Gastroesophageal sphincter (tissue), 4 donors: ENCODE results near the gene DCAF16. TPM values are rescaled to one million over a fixed set of nuclear protein-coding genes. Genes with fewer than 3 reads are reported as not detected.

Experiments
- ATAC-seq: fragments of 150-250 bp; one replicate; pipeline ENCODE4 v1.9.1; 2016; ENCODE audit warnings: mild to moderate bottlenecking, moderate library complexity
- H3K27ac ChIP-seq, 4 donors: fragments of 200-600 bp; sonication (generic) in 3 of 4; 1 replicate in 3 of 4; 2 replicates in 1 of 4; pipeline ENCODE4 v1.5.1; 2016 to 2019
- H3K27me3 ChIP-seq: fragments of 200-600 bp; sonication (generic); one replicate; pipeline ENCODE4 v1.5.1; 2019
- H3K36me3 ChIP-seq, 2 donors: fragments of 200-600 bp; sonication (generic); one replicate each; pipeline ENCODE4 v1.5.1; 2019; ENCODE audit warnings: control low read depth in 1 of 2
- H3K4me1 ChIP-seq, 3 donors: fragments of 200-600 bp; sonication (generic); 1 replicate in 2 of 3; 2 replicates in 1 of 3; pipeline ENCODE4 v1.5.1; 2016 to 2019; ENCODE audit warnings: control low read depth in 2 of 3
- H3K4me3 ChIP-seq, 2 donors: fragments of 200-600 bp; sonication (generic); one replicate each; pipeline ENCODE4 v1.5.1; 2019; ENCODE audit warnings: mild to moderate bottlenecking in 1 of 2, moderate library complexity in 1 of 2
- H3K9me3 ChIP-seq, 3 donors: fragments of 200-600 bp; sonication (generic); one replicate each; pipeline ENCODE4 v1.5.1; 2017 to 2019; ENCODE audit warnings: control low read depth in 2 of 3
- EP300 ChIP-seq: sonication (generic); formaldehyde crosslinking; IDR thresholded peaks from one replicate; pipeline ENCODE4 v1.6.1; 2017; ENCODE audit warnings: antibody characterized with exemption, mild to moderate bottlenecking
- POLR2A ChIP-seq, 2 donors: fragments of 450-650 bp; IDR thresholded peaks; one replicate each; pipeline ENCODE4 v1.6.1; 2017; ENCODE audit warnings: antibody characterized with exemption in 2 of 2, mild to moderate bottlenecking in 2 of 2, moderate library complexity in 1 of 2
- POLR2AphosphoS5 ChIP-seq: sonication (generic); formaldehyde crosslinking; IDR thresholded peaks from one replicate; pipeline ENCODE4 v1.6.1; 2017; ENCODE audit warnings: antibody characterized with exemption
- WGBS, 2 donors: methylation state at CpG; one replicate each; pipeline ENCODE4 v1.1.5; 2018; ENCODE audit warnings: low coverage in 1 of 2; 5-methylcytosine and 5-hydroxymethylcytosine counted together
- total RNA-seq, 4 donors: library from RNA; depleted of rRNA; stranded (reverse); fragments of >200 nt; gene quantifications; one replicate each; pipeline ENCODE4 v1.1.0, GENCODE V29; 2016
- TF ChIP-seq, protein P1 (sequence below), 4 experiments: fragments of 200-600 bp in 2 of 4; fragments of 450-650 bp in 2 of 4; sonication (generic) in 1 of 4; IDR thresholded peaks; one replicate each; pipeline ENCODE4 v1.5.1; 2017 to 2019; ENCODE audit warnings: antibody characterized with exemption in 4 of 4, mild to moderate bottlenecking in 2 of 4, moderate library complexity in 2 of 4

The DCAF16 gene
- total RNA-seq, 4 donors from 2014 or later: 20.8 to 36.4 (median 23.8) TPM

DNA sequence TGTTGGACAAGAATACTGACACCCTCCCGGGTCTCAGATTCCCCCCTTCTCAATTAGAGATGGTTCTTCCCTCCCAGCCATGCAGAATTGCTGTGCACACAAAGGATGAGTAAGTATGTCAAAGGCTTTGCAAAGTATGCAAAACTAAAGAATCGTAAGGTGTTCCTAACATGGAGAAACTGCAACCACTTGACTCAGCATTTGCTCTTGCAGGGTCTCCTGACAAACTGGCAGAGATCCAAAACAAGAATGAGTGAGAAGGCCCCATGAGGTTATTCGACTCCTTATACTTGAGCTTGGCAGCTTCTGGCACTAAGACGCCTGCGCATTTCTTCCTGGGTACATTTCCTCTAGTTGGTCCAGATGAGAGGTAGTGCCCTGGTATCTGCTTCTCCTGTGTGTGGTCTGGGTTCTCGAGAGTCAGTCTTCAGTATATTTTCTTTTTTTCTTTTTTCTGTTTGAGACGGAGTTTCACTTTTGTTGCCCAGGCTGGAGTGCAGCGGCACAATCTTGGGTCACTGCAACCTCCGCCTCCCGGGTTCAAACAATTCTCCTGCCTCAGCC, 37.3 kb downstream of the DCAF16 start:
- Histone ChIP-seq H3K36me3 (no peaks in the 10 kb centered on the region), H3K27ac (no peak overlapping the region), H3K4me1 (no peaks in the 10 kb centered on the region), H3K4me3 (no peak overlapping the region), H3K9me3 (no peaks in the 10 kb centered on the region), H3K27me3 (no peaks in the 10 kb centered on the region)
- WGBS, 2 donors: 74 to 78% methylated on average over 8 to 10 of the region's 10 CpGs
- ATAC-seq: no peak
- TF ChIP-seq, protein P1, sequence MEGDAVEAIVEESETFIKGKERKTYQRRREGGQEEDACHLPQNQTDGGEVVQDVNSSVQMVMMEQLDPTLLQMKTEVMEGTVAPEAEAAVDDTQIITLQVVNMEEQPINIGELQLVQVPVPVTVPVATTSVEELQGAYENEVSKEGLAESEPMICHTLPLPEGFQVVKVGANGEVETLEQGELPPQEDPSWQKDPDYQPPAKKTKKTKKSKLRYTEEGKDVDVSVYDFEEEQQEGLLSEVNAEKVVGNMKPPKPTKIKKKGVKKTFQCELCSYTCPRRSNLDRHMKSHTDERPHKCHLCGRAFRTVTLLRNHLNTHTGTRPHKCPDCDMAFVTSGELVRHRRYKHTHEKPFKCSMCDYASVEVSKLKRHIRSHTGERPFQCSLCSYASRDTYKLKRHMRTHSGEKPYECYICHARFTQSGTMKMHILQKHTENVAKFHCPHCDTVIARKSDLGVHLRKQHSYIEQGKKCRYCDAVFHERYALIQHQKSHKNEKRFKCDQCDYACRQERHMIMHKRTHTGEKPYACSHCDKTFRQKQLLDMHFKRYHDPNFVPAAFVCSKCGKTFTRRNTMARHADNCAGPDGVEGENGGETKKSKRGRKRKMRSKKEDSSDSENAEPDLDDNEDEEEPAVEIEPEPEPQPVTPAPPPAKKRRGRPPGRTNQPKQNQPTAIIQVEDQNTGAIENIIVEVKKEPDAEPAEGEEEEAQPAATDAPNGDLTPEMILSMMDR (IDR thresholded peaks at IDR 0.05): no peak
- TF ChIP-seq EP300 (no peak), POLR2A (IDR thresholded peaks at IDR 0.05) (no peak), POLR2AphosphoS5 (no peak)

DNA sequence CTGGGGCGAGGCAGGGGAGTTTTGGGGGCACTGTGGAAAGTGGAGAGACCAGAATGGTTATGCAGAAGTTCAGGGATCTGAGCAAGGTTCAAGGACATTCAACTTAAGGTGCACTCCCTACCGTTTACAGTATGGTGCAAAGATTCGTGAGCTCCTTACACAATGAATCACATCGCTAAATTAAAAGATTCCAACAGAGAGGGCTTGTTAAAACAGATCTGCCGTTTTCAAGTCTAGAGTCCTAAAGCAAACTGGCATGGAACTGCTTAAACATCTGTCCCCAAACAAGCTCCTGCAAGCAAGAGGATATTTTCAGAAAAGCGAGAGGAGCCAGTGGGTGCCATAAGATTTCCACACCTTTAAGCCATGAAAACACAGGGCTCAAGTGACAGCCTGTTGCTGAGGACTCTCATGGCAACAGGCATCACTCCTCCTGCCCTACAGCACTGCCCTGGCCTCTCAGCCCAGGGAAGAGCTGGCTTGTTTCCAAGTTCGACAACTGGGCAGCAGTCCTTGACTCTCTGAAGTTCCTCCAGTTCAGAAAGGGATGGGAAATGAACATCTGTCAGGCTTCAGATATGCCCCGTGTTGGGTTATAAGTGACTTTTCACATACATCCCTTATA, 39.2 kb downstream of the DCAF16 start:
- H3K4me1 ChIP-seq: no peaks in the 10 kb centered on the region
- peaks cover 0 to 8% (median 0%) of the 10 kb centered on the region in 3 donors for H3K9me3 ChIP-seq
- no peak overlapping the region for H3K27ac ChIP-seq
- ATAC-seq: no peak
- TF ChIP-seq, protein P1 (IDR thresholded peaks at IDR 0.05): no peak
- TF ChIP-seq POLR2AphosphoS5 (no peak), EP300 (no peak), POLR2A (IDR thresholded peaks at IDR 0.05) (no peak)
- WGBS, 2 donors: 53 to 66% methylated on average over 5 to 6 of the region's 8 CpGs
- H3K27me3 ChIP-seq: no peaks in the 10 kb centered on the region
- no peak overlapping the region for H3K4me3 ChIP-seq
- H3K36me3 ChIP-seq: no peaks in the 10 kb centered on the region

DNA sequence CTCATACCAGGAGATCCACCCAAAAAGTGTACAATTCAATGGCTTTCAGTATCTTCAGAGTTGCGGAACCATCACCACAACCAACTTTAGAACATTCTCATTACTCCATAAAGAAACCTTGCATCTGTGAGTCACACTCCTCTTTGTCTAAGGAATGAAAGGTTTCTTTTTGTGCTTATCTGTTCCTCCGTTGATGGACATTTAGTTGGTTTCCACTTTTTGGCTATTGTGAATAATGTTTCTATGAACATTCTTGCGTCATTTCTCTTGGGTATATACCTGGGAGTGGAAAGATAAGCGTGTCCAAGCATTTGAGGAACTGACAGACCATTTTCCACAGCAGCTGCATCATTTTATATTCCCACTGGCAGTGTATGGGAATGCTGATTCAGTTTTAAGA, 39.7 kb downstream of the DCAF16 start:
- Histone ChIP-seq H3K9me3 (peaks cover 0 to 8% (median 0%) of the 10 kb centered on the region in 3 donors), H3K27me3 (no peaks in the 10 kb centered on the region), H3K36me3 (no peaks in the 10 kb centered on the region), H3K4me3 (no peak overlapping the region), H3K4me1 (no peaks in the 10 kb centered on the region), H3K27ac (no peak overlapping the region)
- no peak for ATAC-seq
- no peak for TF ChIP-seq EP300
- TF ChIP-seq, protein P1 (IDR thresholded peaks at IDR 0.05): no peak
- TF ChIP-seq POLR2AphosphoS5: no peak
- TF ChIP-seq POLR2A (IDR thresholded peaks at IDR 0.05): no peak
- WGBS, 2 donors: 51 to 60% methylated on average over 4 of the region's 4 CpGs

DNA sequence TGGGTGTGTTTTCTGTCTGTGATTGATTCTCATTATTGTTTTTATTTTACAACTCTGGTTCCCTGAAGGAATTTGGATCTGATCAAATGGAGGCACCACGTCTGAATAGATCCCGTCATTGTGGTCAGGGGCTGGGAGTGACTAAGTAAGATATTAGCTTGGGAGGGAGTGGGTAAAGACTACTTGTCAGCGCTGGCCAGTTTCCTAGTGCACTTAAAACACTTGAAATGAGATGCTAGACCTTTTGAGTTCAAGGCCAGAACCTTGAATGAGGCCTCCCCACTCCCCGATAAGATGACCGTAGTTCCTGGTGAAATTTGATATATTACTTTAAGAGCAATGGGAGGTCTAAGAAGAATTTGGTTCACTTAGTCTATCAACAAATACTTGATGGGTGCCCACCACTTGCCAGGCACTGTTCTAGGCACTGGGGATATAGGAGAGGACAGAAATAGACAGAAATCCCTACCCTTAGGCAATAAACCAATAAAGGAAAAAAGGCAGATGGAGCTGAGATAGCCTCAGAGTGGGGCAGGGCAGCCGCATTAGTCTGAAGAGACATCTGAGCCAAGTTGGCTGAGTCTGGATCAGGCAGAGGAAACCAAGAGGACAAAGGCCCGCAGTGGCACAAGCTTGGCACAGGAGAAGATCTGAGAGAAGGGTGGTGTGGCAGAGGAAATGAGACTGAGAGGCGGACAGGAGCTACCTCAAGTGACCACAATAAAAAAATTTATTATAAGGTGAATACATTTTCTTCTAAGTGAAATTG, 41.0 kb downstream of the DCAF16 start:
- H3K4me3 ChIP-seq: no peak overlapping the region
- H3K9me3 ChIP-seq: peaks cover 0 to 8% (median 0%) of the 10 kb centered on the region in 3 donors
- H3K27me3 ChIP-seq: no peaks in the 10 kb centered on the region
- H3K36me3 ChIP-seq: no peaks in the 10 kb centered on the region
- TF ChIP-seq EP300: no peak
- ATAC-seq: no peak
- WGBS, 2 donors: 61 to 63% methylated on average over 5 to 8 of the region's 8 CpGs
- H3K4me1 ChIP-seq: no peaks in the 10 kb centered on the region
- no peak overlapping the region for H3K27ac ChIP-seq

DNA sequence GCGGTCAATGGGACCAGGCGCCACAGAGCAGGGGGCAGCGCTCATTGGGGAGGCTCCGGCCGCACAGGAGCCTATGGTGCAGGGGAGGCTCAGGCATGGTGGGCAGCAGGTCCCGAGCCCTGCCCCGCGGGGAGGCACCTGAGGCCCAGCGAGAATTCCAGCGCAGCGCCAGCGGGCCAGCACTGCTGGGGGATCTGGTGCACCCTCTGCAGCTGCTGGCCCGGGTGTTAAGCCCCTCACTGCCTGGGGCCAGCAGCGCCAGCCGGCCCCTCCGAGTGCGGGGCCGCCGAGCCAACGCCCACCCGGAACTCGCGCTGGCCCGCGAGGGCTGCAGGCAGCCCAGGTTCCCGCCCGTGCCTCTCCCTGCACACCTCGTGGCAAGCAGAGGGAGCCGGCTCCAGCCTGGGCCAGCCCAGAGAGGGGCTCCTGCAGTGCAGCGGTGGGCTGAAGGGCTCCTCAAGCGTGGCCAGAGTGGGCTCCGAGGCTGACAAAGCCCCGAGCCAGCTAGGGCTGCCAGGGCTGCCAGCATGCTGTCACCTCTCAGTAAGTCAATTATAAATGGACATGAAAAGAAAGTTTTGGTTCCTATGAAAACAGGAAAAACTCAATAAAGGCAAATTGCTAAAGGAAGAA, 43.6 kb downstream of the DCAF16 start:
- Histone ChIP-seq H3K36me3 (no peaks in the 10 kb centered on the region), H3K4me3 (no peak overlapping the region), H3K4me1 (no peaks in the 10 kb centered on the region), H3K27ac (no peak overlapping the region), H3K27me3 (no peaks in the 10 kb centered on the region), H3K9me3 (peaks cover 0 to 8% (median 0%) of the 10 kb centered on the region in 3 donors)
- WGBS, 2 donors: 100% methylated on average over 4 of the region's 33 CpGs; no CpG with 5 or more reads in 1 of the 2 donors
- TF ChIP-seq POLR2A (IDR thresholded peaks at IDR 0.05) (no peak), EP300 (no peak), POLR2AphosphoS5 (no peak)
- TF ChIP-seq, protein P1 (IDR thresholded peaks at IDR 0.05): no peak
- no peak for ATAC-seq
